ENCODE measurements around the gene PTPRG.

- TF ChIP-seq, protein P1, sequence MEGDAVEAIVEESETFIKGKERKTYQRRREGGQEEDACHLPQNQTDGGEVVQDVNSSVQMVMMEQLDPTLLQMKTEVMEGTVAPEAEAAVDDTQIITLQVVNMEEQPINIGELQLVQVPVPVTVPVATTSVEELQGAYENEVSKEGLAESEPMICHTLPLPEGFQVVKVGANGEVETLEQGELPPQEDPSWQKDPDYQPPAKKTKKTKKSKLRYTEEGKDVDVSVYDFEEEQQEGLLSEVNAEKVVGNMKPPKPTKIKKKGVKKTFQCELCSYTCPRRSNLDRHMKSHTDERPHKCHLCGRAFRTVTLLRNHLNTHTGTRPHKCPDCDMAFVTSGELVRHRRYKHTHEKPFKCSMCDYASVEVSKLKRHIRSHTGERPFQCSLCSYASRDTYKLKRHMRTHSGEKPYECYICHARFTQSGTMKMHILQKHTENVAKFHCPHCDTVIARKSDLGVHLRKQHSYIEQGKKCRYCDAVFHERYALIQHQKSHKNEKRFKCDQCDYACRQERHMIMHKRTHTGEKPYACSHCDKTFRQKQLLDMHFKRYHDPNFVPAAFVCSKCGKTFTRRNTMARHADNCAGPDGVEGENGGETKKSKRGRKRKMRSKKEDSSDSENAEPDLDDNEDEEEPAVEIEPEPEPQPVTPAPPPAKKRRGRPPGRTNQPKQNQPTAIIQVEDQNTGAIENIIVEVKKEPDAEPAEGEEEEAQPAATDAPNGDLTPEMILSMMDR (IDR thresholded peaks at IDR 0.05 in 2 of 3, conservative IDR thresholded peaks at IDR 0.05 in 1 of 3; ENCODE audit: borderline replicate concordance in 1 of 3, insufficient read depth in 1 of 3, low read depth in 2 of 3, low read length in 2 of 3): no peak
- no peak for TF ChIP-seq SIN3A (IDR thresholded peaks at IDR 0.05; ENCODE audit: low read depth)
- no peak for TF ChIP-seq SP1 (IDR thresholded peaks at IDR 0.05; ENCODE audit: low read depth)
- no peak for TF ChIP-seq EZH2 (IDR thresholded peaks at IDR 0.05)
- TF ChIP-seq EZH2phosphoT487 (IDR thresholded peaks at IDR 0.05; ENCODE audit: borderline replicate concordance): no peak
- TF ChIP-seq POLR2A (IDR thresholded peaks at IDR 0.05; ENCODE audit: borderline replicate concordance, extremely low read depth, insufficient read depth, insufficient read length): no peak
- TF ChIP-seq MAX (IDR thresholded peaks at IDR 0.05): no peak
- TF ChIP-seq RAD21 (IDR thresholded peaks at IDR 0.05; ENCODE audit: low read depth): no peak
- no peak for TF ChIP-seq CEBPB (IDR thresholded peaks at IDR 0.05; ENCODE audit: low read depth)
- no peak for TF ChIP-seq JUND (IDR thresholded peaks at IDR 0.05)
- TF ChIP-seq REST (IDR thresholded peaks at IDR 0.05; ENCODE audit: low read depth): no peak
- TF ChIP-seq, protein P2, sequence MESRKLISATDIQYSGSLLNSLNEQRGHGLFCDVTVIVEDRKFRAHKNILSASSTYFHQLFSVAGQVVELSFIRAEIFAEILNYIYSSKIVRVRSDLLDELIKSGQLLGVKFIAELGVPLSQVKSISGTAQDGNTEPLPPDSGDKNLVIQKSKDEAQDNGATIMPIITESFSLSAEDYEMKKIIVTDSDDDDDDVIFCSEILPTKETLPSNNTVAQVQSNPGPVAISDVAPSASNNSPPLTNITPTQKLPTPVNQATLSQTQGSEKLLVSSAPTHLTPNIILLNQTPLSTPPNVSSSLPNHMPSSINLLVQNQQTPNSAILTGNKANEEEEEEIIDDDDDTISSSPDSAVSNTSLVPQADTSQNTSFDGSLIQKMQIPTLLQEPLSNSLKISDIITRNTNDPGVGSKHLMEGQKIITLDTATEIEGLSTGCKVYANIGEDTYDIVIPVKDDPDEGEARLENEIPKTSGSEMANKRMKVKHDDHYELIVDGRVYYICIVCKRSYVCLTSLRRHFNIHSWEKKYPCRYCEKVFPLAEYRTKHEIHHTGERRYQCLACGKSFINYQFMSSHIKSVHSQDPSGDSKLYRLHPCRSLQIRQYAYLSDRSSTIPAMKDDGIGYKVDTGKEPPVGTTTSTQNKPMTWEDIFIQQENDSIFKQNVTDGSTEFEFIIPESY (IDR thresholded peaks at IDR 0.05; ENCODE audit: extremely low read depth, insufficient replicate concordance, low read length): no peak
- no peak for TF ChIP-seq POLR2AphosphoS5 (IDR thresholded peaks at IDR 0.05; ENCODE audit: low read depth, low read length)
- no peak for TF ChIP-seq ZFX (IDR thresholded peaks at IDR 0.05)
These were observed 52.3 kb downstream of the PTPRG start for GRCh38 chr3:61613666-61614065.
